ENCODE results near the gene LDLRAD4. TPM values are rescaled to one million over a fixed set of nuclear protein-coding genes. Genes with fewer than 3 reads are reported as not detected.

LDLRAD4 gene
- total and polyA plus RNA-seq, 12 donors, result 3.9 to 64.5 (median 36.0) TPM

DNA sequence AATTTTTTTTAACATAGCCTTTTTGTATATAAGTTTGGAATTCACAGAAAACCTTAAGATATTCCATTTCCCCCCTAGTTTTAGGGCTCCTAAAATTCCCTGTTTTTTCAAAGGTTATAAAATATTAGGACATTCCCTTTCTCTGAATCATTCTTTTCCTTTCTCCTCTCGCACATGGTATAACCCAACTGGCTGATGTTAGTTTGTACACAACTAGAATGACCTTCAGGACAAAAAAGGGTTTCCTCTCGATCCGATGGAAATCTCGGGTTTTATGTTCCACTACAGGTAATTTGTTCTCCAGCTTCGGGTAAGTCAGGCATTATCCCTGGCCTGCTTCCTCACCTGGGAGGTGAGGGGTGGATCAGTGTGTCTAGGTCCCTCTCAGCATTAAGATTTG lies 215.1 kb downstream of the LDLRAD4 start:
- DNase-seq, result no peak
- WGBS, 4 donors, result 48 to 58% (median 52%) methylated on average over 5 of the region's 5 CpGs
- peaks cover 17 to 45% of the 10 kb centered on the region in 2 donors for H3K4me1 ChIP-seq (replicated peaks in 1 of 2)
- H3K4me3 ChIP-seq, result no peak overlapping the region
- no peak overlapping the region for H3K27ac ChIP-seq
- TF ChIP-seq POLR2A (IDR thresholded peaks at IDR 0.05), result no peak
- TF ChIP-seq, protein P1, sequence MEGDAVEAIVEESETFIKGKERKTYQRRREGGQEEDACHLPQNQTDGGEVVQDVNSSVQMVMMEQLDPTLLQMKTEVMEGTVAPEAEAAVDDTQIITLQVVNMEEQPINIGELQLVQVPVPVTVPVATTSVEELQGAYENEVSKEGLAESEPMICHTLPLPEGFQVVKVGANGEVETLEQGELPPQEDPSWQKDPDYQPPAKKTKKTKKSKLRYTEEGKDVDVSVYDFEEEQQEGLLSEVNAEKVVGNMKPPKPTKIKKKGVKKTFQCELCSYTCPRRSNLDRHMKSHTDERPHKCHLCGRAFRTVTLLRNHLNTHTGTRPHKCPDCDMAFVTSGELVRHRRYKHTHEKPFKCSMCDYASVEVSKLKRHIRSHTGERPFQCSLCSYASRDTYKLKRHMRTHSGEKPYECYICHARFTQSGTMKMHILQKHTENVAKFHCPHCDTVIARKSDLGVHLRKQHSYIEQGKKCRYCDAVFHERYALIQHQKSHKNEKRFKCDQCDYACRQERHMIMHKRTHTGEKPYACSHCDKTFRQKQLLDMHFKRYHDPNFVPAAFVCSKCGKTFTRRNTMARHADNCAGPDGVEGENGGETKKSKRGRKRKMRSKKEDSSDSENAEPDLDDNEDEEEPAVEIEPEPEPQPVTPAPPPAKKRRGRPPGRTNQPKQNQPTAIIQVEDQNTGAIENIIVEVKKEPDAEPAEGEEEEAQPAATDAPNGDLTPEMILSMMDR (IDR thresholded peaks at IDR 0.05), result no peak
- intact Hi-C loops (cut with DNase I), result no loop called here
- H3K36me3 ChIP-seq (replicated peaks in 1 of 2), result no peaks in the 10 kb centered on the region
- H3K27me3 ChIP-seq, result no peaks in the 10 kb centered on the region
- no peaks in the 10 kb centered on the region for H3K9me3 ChIP-seq (replicated peaks in 1 of 3)

DNA sequence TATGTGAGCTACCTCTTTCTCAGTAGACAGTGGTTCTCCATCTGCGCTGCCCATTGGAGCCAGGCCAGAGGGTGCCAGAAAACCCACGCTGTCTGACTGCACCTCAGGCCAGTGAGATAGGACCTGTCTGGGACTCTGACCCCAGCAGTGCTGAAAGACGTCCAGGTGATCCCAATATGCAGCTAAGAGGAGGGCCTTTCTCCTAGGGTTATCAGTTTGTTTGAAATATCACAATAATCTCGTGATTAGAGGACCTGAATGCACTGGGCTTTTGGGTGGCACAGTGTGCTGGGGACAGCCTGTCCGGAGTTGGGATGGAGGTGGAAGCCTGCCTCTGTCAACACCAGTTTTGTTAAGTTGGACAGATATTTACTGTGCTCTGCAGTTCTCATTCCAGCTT lies 216.3 kb downstream of the LDLRAD4 start:
- H3K4me3 ChIP-seq, result no peak overlapping the region
- H3K36me3 ChIP-seq (replicated peaks in 1 of 2), result no peaks in the 10 kb centered on the region
- H3K27ac ChIP-seq, result peak overlapping the region in 3 of 5 donors; percentile 27 to 79 (median 74)
- intact Hi-C loops (cut with DNase I), result no loop called here
- no peak for DNase-seq
- H3K27me3 ChIP-seq, result no peaks in the 10 kb centered on the region
- no peaks in the 10 kb centered on the region for H3K9me3 ChIP-seq (replicated peaks in 1 of 3)
- WGBS, 4 donors, result 90 to 94% (median 92%) methylated on average over 5 of the region's 5 CpGs
- peaks cover 17 to 45% of the 10 kb centered on the region in 2 donors for H3K4me1 ChIP-seq (replicated peaks in 1 of 2)
- TF ChIP-seq POLR2A (IDR thresholded peaks at IDR 0.05), result no peak
- TF ChIP-seq, protein P1 (IDR thresholded peaks at IDR 0.05), result no peak

DNA sequence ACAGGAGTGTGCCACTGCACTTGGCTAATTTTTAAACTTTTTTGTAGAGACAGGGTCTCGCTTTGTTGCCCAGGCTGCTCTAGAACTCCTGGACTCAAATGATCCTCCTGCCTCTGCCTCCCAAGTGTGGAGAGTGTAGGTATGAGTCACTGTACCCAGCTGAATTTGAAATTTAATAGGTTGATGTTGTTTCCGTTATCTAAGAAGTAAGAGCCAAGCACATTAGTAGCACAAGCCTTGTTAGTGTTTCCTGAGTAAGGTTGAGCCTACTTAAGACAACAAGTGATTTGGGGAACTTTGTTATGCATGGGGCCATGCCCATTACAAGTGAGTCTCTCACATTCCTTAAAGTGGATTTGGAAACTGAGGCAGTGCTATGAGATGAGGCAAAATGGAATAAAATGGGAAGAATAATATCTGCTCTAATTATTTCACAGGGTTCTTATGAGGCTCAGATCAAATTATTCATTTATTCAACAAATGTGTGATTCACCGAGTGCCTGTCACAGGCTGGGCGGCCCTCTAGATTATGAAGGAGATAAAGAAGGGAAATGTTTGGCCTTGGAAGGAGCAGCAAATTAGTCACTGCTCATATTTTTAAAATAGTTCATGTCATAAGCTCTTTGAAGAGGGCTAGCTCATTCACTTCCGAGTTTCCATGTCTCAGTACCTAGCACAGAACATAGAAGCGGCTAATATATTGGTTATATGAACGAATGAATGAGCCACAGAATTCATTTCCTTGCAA lies 217.2 kb downstream of the LDLRAD4 start:
- no peak overlapping the region for H3K4me3 ChIP-seq
- no peaks in the 10 kb centered on the region for H3K27me3 ChIP-seq
- peak overlapping the region; percentile 4 to 84 (median 78) for H3K27ac ChIP-seq
- intact Hi-C loops (cut with DNase I), result no loop called here
- DNase-seq, result peak; percentile 64 to 89 (median 83)
- no peak for TF ChIP-seq POLR2A (IDR thresholded peaks at IDR 0.05)
- TF ChIP-seq, protein P1 (IDR thresholded peaks at IDR 0.05), result no peak
- 49 to 54% (median 51%) methylated on average over 7 of the region's 7 CpGs for WGBS, 4 donors
- H3K9me3 ChIP-seq (replicated peaks in 1 of 3), result no peaks in the 10 kb centered on the region
- H3K4me1 ChIP-seq (replicated peaks in 1 of 2), result peaks cover 17 to 45% of the 10 kb centered on the region in 2 donors
- peaks cover 0 to 4% of the 10 kb centered on the region in 2 donors for H3K36me3 ChIP-seq (replicated peaks in 1 of 2)

DNA sequence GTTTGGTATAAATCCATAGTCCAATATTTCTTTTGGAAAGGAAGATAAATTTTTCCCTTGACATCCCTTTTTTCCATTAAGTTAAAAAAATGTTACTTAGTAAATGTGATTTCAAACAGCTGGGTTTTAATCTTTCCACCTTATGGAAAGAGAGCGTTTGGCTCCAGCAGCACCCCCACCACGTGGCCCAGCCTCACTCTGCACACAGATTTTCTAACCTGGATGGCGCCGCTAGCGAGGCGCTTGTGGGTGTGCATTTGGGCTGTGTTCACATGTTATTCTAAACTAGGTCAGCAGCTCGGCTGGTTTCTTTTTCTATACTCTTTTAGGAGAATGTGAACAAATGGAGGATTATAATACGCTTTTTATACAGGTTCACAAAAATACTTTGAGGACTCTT lies 218.0 kb downstream of the LDLRAD4 start:
- Histone ChIP-seq H3K4me3 (no peak overlapping the region), H3K4me1 (replicated peaks in 1 of 2) (peaks cover 17 to 45% of the 10 kb centered on the region in 2 donors), H3K27ac (peak overlapping the region; percentile 4 to 84 (median 78)), H3K9me3 (replicated peaks in 1 of 3) (no peaks in the 10 kb centered on the region), H3K36me3 (replicated peaks in 1 of 2) (peaks cover 0 to 5% of the 10 kb centered on the region in 2 donors), H3K27me3 (no peaks in the 10 kb centered on the region)
- peak in 2 of 7 donors; percentile 30 to 42 for DNase-seq
- WGBS, 4 donors, result 74 to 84% (median 76%) methylated on average over 8 of the region's 8 CpGs
- intact Hi-C loops (cut with DNase I), result no loop called here
- no peak for TF ChIP-seq POLR2A (IDR thresholded peaks at IDR 0.05)
- TF ChIP-seq, protein P1 (IDR thresholded peaks at IDR 0.05), result no peak
